T-helper 2 cell (primary cell): ENCODE measurements around the gene DDX10.

ENCODE experiments used
- DNase-seq, 5 experiments: peaks; one replicate each; pipeline versions ENCODE4 v3.0.0 to v3.0.0-alpha.2; 2012 to 2022

DDX10 gene

DNA sequence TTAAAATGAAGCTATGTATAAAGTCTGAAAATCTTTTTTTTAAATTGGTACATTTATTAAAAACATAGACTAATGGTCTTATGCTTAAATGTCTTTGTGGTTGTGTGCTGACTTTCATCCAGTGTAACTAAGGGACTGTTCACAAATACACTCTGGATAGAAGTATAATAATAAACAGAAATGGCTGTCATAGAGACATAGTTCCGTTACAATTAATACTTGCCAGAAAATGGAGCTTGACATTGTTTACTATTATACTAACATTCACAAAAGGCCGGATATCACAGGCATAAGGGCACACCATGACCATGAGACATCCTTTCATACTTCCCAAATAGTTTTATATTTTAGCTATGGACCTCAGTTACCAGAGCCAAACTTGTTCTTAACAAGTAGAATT lies 161.3 kb downstream of the DDX10 start:
- DNase-seq = no peak

DNA sequence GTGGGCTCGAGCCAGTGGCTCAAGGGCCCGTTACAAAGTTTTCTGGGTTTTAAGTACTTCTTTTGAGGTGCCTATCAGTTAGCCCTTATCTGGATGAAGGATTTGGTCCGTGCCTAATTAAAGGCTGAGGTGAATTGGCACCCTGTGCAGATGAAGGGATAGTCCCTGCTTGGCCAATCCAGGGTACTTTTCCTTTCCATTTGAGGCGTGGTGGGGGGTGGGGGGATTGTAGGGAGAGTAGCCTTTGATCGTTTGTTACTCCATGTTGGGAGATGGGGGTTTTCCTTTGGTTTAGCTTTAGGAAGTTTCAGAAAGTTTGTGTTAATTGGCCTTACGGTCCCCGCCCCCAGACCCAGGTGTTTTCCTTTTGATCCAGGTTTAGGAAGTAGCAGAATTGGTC lies 170.8 kb downstream of the DDX10 start:
- no peak for DNase-seq

DNA sequence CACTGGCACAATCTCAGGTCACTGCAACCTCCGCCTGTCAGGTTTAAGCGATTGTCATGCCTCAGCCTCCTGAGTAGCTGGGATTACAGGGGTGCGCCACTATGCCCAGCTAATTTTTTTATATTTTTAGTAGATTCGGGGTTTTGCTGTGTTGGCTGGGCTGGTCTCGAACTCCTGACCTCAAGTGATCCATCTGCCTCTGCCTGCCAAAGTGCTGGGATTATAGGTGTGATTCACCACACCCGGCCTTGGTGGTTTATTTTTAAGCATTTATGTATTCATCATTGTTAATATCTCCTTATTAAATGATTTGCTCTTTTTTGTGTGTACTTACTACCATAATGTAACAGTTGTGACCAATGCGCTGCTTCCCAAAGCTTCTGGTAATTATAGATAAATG lies 171.7 kb downstream of the DDX10 start:
- DNase-seq = no peak

DNA sequence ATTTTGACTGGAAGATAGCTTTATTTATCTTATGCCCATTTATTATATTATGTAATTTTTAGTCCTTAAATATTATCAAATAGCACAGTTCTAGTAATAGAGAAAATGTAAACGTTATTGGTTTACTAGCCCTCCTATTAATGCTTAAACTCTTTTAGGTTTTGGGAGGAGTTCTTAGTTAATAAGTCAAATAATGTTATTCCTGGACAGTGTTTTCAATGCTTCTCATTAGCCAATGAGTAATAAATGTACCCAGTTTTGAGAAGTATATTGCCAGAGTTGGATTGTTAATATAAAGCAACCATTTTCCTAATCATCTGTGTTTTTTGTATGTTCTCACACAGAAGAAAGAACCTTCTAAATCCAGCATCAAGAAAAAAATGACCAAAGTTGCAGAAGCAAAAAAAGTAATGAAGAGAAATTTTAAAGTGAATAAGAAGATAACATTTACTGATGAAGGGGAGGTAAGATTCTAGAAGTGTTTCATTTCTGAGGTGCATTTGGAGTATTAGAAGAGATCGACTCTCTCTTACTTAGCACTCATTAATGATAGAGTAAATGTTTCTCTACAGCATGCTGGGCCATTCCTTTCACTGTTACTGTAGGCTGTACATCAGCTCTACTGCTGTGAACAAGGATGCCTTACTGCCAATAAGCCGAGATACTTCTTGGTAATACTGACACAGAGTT lies 173.4 kb downstream of the DDX10 start:
- no peak for DNase-seq

DNA sequence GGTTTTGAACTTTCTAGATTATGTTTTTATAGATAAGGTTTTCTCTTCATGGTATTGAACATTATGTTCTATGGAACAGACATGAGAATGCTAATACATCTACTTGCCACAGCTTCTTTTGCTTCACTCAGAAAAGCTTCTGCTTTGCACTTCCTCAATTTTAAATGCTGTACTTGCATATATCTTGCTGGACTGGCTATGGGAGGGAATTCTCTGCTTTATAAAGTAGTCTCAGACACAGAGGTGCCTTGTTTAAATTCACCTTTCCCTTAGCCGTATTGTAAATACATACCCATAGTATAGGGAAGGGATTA lies 173.9 kb downstream of the DDX10 start:
- DNase-seq = no peak

DNA sequence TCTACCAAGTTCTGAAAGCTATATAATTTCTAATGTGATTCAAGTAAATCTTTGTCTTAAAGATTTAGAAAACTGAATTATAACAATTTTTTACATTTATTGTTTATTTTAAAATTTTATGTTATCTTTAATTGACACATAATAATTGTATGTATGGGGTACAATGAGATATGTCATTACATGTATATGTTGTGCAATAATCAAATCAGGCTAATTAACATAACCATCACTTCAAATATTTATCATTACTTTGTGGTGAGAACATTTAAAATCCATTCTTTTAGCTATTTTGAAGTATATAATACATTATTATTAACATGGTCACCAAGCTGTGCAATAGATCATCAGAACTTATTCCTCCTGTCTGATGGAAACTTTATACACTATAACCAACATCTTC lies 181.1 kb downstream of the DDX10 start:
- DNase-seq = no peak

DNA sequence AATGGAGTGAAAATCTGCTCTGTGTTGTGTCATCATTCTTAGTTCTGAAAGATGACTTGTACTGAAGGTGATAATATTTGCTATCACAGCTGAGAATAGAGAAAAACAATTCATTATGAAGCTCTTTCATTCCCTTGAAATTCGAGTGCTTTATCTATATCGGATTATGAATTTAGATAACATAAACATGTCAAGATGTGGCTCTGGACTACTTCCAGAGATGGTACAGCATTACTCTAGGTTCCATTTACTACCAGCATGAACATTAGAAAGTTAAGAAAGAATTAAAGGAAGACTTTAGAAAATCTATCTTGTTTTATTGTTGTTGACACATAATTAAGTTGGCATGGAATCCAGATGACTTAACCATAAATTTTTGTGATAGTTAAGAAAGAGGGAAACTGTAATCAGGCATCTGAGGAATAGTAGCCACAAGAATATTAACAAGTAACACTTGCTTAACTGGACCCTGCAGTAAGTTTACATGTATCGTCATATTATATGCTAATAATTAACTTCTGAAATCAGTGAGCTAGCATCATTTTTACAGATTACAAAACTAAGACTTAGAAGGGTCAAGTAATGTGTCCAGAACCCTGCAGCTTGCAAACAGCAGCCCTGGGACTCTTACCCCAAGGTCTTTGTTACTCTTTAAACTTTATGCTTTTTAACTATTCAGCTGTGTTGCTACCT lies 182.6 kb downstream of the DDX10 start:
- no peak for DNase-seq

DNA sequence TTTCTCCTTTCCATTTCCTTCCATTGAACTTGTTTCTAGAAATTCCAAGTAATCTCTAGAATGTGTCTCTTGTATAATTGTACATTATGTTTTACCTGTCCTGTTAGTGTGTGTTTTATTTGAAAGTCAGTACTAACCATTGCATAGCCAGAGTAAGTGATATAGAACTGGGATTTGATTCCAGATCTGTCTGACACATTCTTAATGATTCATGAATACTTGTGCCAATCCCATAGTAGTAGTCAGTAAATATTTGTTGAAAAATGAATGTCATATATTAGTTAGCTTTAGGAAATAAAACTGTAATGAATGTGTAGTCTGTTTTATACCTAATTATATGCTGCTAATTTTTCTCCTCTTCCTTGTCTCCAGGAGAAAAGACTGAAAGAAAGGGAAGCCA lies 186.9 kb downstream of the DDX10 start:
- DNase-seq = no peak

DNA sequence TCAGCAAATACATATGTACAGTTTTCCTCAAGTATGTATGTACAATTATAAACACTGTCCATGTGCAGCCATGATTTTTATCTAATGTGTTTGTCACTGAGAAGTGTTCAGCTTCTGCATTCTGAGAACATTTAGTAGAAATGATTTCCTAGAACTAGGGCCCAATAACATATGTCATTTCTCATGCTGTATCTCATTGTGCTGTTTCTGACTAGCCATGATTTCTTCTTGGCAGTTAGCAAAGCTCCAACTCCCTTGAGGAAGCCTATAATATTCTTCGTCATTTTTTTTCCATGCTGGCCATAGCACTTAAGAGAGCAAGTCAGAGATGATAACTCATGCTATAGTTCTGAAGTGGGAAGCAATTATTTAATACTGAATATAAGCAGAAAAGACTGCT lies 187.8 kb downstream of the DDX10 start:
- DNase-seq = no peak

DNA sequence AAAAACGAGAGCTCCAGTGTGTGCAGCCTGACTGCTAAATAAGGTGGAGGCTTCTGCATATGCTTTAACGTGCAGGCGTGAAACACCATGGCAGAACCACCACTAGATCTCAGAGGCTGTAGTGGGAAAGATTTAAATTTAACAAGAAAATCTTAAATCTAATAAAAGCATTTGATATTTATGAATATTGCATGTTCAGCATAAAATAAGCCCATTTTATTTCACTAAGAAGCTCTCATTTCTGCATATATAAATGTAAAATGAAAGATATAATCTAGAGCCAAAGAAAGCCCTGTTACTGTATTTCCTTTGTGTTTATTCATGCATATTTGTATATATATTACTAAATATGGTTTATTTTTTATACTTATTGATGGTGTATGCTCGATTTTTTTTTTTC lies 188.3 kb downstream of the DDX10 start:
- DNase-seq = no peak

DNA sequence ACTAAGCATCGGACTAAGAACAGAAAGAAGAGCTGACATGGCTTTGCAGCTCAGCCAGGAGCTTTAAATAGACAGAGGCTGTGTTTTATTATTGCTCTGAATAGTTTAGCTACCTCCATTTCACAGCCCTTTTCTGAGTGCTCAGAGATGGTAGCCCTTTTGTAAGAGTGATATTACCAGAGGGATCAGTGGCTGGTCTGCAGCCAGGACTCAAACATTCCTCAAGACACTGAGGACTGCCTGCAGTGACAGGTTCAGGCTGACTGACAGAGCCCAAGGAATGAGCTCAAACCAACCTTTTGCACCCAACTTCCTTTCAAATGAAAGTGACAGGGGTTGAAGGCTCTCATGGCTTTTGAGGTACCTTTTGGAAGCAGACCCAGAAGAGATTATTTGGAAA lies 189.0 kb downstream of the DDX10 start:
- peak in 1 of 5 experiments; percentile 40 for DNase-seq

DNA sequence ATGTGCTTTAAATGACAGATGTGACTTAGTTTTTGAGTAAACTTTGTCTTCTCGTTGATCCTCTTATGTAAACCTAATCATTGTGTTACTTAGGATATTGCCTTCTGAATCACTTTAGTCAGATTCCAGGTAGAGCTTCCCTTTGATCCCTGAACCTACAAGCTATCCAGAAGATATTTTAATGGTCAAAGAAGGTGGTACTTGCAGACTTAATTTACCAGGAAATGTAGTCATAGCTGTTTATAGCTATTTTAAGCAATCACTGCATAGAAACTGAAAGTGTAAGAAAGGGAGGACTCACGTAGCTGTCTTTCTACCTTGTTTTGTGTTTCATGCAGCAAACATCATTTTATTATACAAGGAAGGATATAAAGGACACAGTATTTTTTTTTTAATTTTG lies 189.5 kb downstream of the DDX10 start:
- peak in 1 of 5 experiments; percentile 71 for DNase-seq

DNA sequence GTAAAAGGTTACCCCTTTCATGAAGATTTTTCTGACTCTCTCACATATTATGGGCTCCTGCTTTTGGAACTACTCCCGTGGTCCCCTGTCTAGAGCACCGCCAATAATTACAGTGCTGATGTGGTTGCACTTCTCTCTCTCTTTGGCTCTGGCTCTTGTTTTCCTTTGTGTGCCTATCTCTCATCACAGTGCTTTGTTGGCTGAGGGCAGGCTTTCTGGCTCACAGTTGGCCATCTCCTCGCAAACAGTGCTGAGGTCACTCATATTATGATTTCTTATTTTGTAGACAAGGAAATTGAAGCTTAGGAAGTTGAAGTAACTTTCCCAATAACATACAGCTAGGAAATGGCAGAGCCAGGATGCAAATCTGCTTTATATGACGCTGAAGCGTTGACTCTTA lies 192.5 kb downstream of the DDX10 start:
- DNase-seq = no peak

DNA sequence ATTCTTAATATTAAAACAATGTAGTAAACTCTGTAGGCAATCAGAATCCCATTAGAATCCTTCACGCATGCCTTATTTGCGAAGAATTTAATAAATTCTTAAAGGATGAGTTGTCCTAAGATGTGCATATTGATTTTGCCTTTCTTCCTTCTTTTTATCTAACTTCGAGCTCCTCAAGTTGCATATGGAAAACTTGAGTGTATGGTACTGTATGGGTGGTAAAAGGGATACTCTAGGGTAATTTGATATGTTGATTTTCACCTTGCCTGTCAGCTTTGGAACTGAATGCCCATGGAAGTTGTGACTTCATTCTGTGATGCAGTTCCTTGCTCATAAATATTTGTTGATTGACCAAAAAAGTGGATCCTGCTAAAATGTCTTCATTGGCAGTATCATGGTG lies 193.8 kb downstream of the DDX10 start:
- no peak for DNase-seq

DNA sequence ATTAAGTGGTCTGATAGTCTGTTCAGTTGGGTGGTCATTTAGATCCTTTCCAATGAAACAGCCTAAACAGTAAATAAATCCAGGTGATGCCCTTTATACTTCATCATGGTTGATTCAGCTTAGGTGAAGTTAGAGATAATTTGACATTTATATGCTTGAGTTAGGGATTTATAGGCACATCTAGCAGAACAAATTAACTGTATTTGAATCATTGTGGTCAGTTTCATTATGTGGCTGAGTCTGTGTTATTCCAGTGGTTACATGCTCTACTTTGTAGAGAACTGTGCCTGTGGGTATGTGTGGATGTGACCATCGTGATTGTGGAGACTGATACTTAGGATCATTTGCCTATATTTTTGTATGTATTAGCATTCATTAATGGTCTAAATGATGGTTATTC lies 194.6 kb downstream of the DDX10 start:
- DNase-seq = no peak

DNA sequence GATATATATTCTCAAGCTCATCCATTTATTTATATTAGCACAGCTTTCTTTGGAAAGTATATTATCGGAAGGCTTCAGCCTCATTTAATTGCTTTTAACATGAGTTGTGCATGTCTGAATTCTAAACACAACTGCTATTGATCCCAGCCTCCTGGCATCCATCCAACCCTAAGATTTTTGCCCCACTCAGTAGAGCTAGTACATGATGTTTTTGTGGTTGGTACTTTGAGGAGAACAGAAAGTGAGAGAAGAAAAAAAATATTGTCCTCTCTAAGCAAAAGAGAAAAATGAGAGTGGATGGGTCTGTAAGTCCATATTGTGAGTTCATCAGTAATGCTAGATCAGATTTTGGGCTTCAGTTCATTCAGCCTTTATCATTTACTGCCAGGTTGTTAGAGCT lies 198.7 kb downstream of the DDX10 start:
- DNase-seq = no peak

DNA sequence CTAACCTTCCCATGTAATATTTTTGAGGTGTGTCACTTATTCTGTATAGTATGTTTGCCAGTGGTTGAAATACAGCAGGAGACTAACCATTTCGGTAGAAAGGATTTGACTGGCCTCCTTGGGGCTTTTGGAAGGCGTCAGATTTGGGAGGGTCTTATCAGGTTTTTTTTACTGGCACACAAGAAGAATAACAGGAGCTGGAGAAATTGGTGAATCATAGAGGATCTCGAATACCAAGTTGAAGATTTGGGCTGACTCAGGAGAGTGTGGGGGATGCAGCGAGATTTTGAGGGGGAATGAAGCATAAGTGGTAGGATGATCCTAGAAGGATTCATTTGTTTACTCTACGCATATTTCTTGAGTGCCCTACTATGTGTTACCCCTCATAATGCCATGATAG lies 200.5 kb downstream of the DDX10 start:
- no peak for DNase-seq

DNA sequence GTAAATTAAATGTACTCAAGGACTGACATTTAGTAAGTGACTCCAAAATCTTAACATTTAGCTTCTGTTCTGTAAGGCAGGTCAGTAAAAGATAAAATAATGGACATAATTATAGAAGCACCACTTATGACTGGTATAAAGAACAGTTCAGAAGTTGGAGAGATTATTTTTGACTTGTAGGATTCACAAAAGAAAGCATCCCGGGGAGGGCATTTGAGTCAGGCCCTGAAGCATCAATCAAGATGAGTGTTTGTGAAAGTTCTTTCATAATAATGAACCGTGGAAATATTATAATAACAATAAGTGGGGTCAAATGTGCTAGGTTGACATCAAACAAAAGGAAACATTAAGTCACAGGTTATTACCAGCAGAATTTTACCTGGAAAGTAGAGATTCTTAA lies 201.9 kb downstream of the DDX10 start:
- no peak for DNase-seq

DNA sequence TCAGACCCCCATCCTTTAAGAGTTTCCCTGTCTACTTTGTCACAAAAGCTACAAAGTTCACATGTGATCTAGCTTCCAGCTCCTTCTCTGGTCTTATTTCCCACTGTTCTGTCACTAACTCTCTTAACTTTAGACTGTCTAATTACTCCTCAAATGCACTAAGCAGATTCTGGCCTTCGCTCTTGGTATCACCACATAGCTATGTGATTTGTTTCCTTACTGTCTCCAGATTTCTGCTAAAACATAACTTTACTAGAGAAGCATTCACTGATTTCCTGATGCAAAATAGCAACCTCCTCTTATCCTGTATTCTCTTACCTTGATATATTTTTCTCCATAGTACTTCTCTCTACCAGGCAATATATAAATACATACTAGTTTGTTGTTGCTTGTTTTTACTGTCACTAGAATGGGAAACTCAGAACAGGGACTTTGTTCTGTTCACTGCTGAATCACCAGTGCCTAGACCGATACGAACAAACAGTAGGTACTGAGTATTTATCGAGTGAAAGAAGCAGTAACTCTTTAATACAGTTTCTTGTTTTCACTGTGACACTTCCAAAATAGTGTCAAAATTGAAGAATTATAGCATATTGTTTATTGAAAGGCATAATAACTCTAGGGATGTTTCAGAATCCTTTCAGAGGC lies 205.6 kb downstream of the DDX10 start:
- no peak for DNase-seq

DNA sequence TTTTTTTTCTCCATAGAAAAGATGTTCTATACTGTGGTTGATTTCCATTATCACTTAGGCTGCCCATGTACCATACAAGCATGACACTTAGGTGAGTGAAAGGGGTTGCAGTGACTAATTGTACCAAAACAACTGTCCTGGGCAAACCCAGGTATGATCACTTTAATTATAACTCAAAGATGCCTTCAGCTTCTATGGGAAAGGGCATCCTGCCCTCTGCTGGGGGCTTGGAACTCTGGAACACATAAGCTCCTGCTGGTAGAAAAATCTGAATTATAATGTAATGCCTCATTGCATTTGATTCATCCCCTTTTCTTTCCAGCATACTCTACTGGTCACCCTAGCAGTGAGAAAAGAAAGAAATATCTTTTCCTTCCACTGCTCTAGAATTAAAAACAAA lies 206.3 kb downstream of the DDX10 start:
- peak in 1 of 5 experiments; percentile 45 for DNase-seq

DNA sequence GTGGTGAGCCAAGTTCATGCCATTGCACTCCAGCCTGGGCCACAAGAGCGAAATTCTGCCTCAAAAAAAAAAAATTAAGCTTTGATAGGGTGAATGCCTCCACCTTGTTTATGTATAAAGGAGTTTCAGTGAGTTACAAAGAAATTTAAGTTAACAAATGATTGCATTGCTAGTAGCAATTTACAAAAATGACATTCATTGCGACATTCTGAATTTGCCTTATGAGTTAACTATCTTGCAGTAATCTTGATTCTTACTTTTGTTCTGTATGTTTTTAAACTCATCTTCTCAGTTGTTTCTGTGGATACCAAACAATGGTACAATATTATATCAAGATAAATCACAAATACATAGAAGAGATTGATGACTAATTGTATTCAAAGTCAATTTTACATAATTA lies 207.0 kb downstream of the DDX10 start:
- DNase-seq = no peak

DNA sequence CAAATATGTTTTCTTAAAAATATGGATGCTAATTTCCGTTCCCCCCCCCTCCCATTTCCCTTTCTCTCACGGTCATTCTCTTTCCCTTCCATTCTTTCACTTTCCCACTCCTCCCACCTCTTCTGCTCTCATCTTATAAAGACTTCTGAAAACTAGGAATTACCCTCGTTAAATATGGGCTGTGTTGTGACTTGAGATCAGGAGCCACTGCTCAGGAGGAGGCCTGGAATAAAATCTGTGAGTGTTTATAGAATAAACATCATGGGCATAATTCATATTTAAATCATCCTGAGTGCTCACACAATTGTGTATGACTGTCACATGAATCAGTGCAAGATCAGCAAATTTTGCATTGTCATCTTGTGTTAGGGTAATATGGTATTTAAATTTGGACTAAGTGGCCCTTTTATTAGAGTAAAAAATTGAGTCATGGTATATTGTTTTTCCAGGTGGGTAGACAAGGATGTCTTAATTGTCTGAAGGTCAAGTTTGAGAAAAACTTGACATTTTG lies 208.0 kb downstream of the DDX10 start:
- DNase-seq = no peak

DNA sequence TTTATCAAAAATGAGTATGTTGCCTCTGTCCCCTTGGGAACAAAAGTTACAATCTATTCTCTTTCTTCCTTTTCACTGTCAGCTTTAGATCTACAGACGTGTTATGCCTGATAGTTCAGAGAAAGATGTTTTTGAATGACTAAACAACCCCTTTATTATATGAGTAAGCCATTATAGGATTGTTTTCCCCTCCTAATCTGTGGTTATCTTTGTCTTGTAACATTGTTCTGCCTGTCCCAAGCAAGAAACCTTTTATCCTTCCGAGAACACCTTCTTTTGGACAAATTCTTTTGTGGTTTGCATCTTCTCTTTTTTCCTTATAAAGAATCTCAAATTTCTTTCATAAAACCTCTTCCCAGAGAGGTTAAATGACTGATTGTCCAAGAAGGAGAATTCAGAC lies 208.4 kb downstream of the DDX10 start:
- DNase-seq = no peak

DNA sequence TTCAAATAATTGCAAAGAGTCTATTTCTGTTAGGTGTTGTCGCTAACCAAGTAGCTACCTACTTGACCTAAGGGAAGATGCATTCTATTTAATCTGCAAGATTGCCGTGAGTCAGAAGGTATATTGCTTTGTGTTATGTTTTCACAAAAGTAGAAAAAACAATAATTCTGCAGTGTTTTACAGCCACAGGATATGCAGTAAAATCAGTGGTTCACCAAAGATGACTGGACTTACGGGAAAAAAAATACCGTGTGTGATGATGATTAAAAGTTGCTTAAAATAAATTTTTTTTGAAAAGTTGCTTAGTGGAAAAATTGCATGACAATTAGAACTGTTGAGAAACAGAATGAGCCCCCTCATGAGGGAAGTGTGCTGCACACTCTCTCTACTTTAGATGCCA lies 209.1 kb downstream of the DDX10 start:
- DNase-seq = no peak
